Measurements from ENCODE around the gene GDF11.

DNA sequence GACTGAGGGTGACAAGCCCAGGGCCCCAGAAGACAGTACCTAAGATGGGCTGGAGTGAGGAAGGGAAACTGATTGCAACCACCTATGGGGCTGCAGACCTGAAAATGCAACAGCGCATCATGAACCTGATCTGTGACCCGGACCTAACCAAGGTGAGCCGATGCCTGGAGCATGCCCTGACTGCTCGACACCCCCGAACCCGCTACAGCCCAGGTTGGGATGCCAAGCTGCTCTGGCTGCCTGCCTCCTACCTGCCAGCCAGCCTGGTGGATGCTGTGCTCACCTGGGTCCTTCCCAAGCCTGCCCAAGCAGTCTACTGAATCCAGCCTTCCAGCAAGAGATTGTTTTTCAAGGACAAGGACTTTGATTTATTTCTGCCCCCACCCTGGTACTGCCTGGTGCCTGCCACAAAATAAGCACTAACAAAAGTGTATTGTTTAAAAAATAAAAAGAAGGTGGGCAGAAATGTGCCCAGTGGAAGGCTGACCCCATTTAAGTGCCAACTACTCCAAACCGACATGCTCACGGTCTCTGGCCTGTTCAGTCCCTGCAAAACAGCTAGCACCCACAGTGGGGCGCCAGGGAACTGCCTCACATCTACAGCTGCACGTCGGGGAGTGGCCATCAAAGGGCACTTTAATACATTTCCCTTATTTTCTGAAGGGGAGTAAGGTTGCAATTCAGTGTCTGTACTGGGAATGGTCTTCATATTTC is 18.5 kb upstream of the GDF11 start:
- TF ChIP-seq POLR2A (IDR thresholded peaks at IDR 0.05), result no peak
- TF ChIP-seq, protein P1, sequence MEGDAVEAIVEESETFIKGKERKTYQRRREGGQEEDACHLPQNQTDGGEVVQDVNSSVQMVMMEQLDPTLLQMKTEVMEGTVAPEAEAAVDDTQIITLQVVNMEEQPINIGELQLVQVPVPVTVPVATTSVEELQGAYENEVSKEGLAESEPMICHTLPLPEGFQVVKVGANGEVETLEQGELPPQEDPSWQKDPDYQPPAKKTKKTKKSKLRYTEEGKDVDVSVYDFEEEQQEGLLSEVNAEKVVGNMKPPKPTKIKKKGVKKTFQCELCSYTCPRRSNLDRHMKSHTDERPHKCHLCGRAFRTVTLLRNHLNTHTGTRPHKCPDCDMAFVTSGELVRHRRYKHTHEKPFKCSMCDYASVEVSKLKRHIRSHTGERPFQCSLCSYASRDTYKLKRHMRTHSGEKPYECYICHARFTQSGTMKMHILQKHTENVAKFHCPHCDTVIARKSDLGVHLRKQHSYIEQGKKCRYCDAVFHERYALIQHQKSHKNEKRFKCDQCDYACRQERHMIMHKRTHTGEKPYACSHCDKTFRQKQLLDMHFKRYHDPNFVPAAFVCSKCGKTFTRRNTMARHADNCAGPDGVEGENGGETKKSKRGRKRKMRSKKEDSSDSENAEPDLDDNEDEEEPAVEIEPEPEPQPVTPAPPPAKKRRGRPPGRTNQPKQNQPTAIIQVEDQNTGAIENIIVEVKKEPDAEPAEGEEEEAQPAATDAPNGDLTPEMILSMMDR (IDR thresholded peaks at IDR 0.05), result peak; percentile 51 to 61 (median 54)
